Fibroblast of skin of back (primary cell): ENCODE results near the gene NUFIP2. TPM values are rescaled to one million over a fixed set of nuclear protein-coding genes. Genes with fewer than 3 reads are reported as not detected.
A peak's percentile ranks its signal among the peaks of the same experiment; 100 is the strongest.
"Not testable (repeated sequence)": the region's sequence is repeated elsewhere in the genome, so short reads cannot be mapped to it uniquely, and the experiment has no call there.

Source experiments
- DNase-seq: peaks from one replicate; pipeline ENCODE4 v3.0.0-alpha.2; 2013
- polyA plus RNA-seq, 2 experiments: library from polyadenylated mRNA; unstranded; fragments of 120-200 nt; gene quantifications; one replicate each; pipeline ENCODE4 v1.2.1, GENCODE V29; 2013; ENCODE audit not compliant: insufficient read length in 2 of 2

Gene NUFIP2
- 37.7 TPM for polyA plus RNA-seq (2013, experiment 1 of 2; ENCODE audit: insufficient read length)
- 40.2 TPM for polyA plus RNA-seq (2013, experiment 2 of 2; ENCODE audit: insufficient read length)

- peak; percentile 97 for DNase-seq
Measured at GRCh38 chr17:29293890-29294579, at the start of gene NUFIP2. Gene NUFIP2 (minus strand): TSS chr17:29294148. CDS start chr17:29294059, 89 bp downstream.

GRCh38 chr17:29342158-29342765 is 48.3 kb upstream of the NUFIP2 start:
- DNase-seq, result no peak

GRCh38 chr17:29341726-29342125 is 47.8 kb upstream of the NUFIP2 start:
- no peak for DNase-seq

- DNase-seq, result not testable (repeated sequence)
Measured at GRCh38 chr17:29339016-29339415, 45.1 kb upstream of the NUFIP2 start.

GRCh38 chr17:29331708-29332085 is 37.7 kb upstream of the NUFIP2 start:
- no peak for DNase-seq

- DNase-seq, result no peak
Measured at GRCh38 chr17:29331075-29331707, 37.2 kb upstream of the NUFIP2 start.

- DNase-seq, result no peak
Measured at GRCh38 chr17:29327412-29327811, 33.5 kb upstream of the NUFIP2 start.

- DNase-seq, result no peak
Measured at GRCh38 chr17:29326023-29326813, 32.3 kb upstream of the NUFIP2 start.

- DNase-seq, result no peak
Measured at GRCh38 chr17:29322363-29322762, 28.4 kb upstream of the NUFIP2 start.

GRCh38 chr17:29303386-29303785 is 9.4 kb upstream of the NUFIP2 start:
- DNase-seq, result no peak

GRCh38 chr17:29299031-29299430 is 5.1 kb upstream of the NUFIP2 start:
- no peak for DNase-seq

- DNase-seq, result no peak
Measured at GRCh38 chr17:29295420-29295819, 1.5 kb upstream of the NUFIP2 start.

- DNase-seq, result no peak
Measured at GRCh38 chr17:29294580-29294900, 592 bp upstream of the NUFIP2 start.

GRCh38 chr17:29292992-29293889 is 707 bp downstream of the NUFIP2 start:
- DNase-seq, result peak; percentile 67

GRCh38 chr17:29292071-29292991 is 1.6 kb downstream of the NUFIP2 start:
- peak; percentile 41 for DNase-seq

- peak; percentile 77 for DNase-seq
Measured at GRCh38 chr17:29291163-29291752, 2.7 kb downstream of the NUFIP2 start.

GRCh38 chr17:29289852-29290251 is 4.1 kb downstream of the NUFIP2 start:
- no peak for DNase-seq

- no peak for DNase-seq
Measured at GRCh38 chr17:29283961-29284360, 10.0 kb downstream of the NUFIP2 start.

GRCh38 chr17:29283496-29283895 is 10.5 kb downstream of the NUFIP2 start:
- peak; percentile 17 for DNase-seq

GRCh38 chr17:29279397-29280070 is 14.4 kb downstream of the NUFIP2 start:
- no peak for DNase-seq
